KOPT-K1 (cell line): ENCODE measurements around the gene CAPN8.

Source experiments
- H3K27ac ChIP-seq: fragments of 200-600 bp; sonication (generic); 2 replicates; pipeline ENCODE4 v1.5.1; 2016; ENCODE audit warnings: antibody characterized with exemption, mild to moderate bottlenecking, low read depth, low read length; ENCODE audit not compliant: poor library complexity, severe bottlenecking
- H3K36me3 ChIP-seq: fragments of 200-600 bp; sonication (generic); 2 replicates; pipeline ENCODE4 v1.5.1; 2017; ENCODE audit warnings: antibody characterized with exemption, mild to moderate bottlenecking, low read length, moderate library complexity; ENCODE audit not compliant: insufficient read depth
- H3K9me3 ChIP-seq: fragments of 200-600 bp; sonication (generic); 2 replicates; pipeline ENCODE4 v1.5.1; 2017; ENCODE audit warnings: antibody characterized with exemption, low read length, mild to moderate bottlenecking; ENCODE audit not compliant: insufficient read depth, poor library complexity, severe bottlenecking

CAPN8 gene

DNA sequence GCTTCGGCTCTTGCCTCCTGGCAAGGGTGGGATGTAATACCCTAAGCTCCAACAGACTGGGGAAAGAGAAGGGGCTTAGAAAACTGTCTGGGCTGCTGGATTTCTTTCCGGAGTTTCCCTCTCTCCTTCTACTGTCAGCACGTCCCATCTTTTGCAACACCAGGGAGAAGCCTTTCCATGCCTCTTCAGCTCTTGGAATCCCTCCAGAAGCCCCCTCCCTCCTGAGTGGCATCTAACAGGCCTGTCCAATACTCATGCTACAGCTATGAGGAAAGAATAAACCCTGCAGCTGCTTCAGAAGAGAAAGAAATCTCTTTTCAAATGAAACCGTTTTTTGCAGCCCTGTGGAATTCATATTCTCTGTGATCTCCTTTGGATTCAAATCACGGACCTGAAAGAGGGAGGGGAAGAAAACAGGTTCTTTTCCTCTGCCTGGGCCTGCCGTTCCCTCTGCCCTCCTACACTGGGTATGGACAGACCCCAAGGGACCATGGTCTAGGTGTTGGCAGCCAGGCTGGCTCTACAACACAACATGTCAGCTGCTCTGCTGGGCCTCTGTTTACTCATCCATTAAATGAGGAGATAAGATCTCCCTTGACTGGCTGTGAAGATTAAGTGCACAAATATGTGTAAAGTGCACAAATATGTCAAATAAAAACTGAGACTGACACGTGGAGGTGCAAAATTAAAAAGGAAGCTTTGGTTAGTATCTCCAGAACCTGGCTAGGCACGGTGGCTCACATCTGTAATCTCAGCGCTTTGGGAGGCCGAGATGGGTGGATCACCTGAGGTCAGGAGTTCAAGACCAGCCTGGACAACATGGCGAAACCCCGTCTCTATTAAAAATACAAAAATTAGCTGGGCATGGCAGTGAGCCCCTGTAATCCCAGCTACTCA, 40.8 kb upstream of the CAPN8 start:
- Histone ChIP-seq H3K9me3 (no peaks in the 10 kb centered on the region), H3K36me3 (no peaks in the 10 kb centered on the region), H3K27ac (no peak overlapping the region)

DNA sequence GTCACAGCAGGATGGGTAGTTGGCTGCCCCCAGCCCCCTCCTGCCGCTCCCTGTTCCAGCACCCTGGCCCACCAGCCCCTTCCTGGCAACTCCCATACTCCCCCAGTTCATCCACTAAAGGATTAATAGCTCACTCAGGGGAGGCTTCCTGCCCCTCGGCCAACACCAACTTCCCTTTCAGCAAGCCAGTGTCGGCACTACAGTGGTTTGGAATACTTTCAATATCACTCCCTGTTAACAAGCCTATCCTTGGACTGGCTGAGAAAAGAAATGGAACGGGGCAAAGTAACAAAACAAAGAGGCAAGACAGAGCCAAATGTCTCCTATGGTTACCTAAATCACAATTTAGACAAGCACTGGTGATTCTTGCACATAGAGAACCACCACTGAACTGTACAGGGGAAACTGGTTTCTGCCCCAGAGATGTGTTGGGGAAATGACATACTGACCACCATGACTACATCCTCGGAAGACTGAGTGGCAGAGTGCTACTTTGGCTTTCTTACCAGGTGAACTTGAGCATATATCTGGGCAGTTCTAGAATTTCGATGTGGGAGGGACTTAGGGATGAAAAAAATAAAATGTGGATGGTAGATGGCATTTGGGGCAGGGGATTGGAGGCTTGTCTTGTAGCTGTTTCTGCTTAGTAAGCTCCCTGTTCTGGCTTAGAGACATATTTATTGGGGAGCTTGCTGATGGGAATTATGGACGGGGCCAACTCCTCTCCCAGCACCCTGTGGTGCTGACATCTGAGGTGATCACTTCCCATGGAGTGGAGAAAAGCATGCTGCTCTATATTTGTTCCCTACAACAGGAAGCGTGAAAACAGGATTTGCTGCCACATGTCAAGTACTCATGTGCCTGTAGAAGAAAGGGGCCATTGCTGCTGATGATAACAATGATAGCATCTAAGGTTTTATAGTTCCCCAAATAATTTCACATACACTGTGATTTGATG, 39.7 kb upstream of the CAPN8 start:
- Histone ChIP-seq H3K9me3 (no peaks in the 10 kb centered on the region), H3K27ac (no peak overlapping the region), H3K36me3 (no peaks in the 10 kb centered on the region)

- H3K36me3 ChIP-seq: no peaks in the 10 kb centered on the region
- no peak overlapping the region for H3K27ac ChIP-seq
- H3K9me3 ChIP-seq: no peaks in the 10 kb centered on the region
These were observed 38.1 kb upstream of the CAPN8 start for GRCh38 chr1:223703668-223704013.

GRCh38 chr1:223702735-223703667, 37.5 kb upstream of the CAPN8 start:
- Histone ChIP-seq H3K9me3 (no peaks in the 10 kb centered on the region), H3K36me3 (no peaks in the 10 kb centered on the region), H3K27ac (no peak overlapping the region)

- Histone ChIP-seq H3K9me3 (no peaks in the 10 kb centered on the region), H3K36me3 (no peaks in the 10 kb centered on the region), H3K27ac (no peak overlapping the region)
These were observed 35.6 kb upstream of the CAPN8 start for GRCh38 chr1:223700942-223701637.

- Histone ChIP-seq H3K9me3 (no peaks in the 10 kb centered on the region), H3K36me3 (no peaks in the 10 kb centered on the region), H3K27ac (no peak overlapping the region)
These were observed 35.0 kb upstream of the CAPN8 start for GRCh38 chr1:223700388-223700918.

DNA sequence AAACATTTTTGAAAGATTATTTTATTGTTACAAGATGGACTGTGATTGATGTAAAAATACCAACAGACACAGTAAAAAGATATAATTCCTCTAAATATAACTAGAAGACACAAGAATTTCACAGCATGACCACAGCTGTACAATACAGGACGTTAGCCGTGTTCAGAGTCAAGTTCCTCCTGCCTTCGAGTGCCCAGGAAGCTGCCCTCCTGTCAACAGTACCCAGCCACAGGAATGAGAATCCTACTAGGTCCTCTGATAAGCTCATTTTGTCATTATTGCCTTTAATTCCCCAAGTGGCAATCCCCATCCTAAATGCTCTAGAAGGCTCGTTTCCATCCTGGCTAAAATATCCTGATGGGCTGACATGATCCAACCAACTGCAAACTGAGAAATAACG, 30.4 kb upstream of the CAPN8 start:
- no peak overlapping the region for H3K27ac ChIP-seq

GRCh38 chr1:223695014-223695548, 29.6 kb upstream of the CAPN8 start:
- no peaks in the 10 kb centered on the region for H3K9me3 ChIP-seq
- H3K27ac ChIP-seq: no peak overlapping the region
- no peaks in the 10 kb centered on the region for H3K36me3 ChIP-seq

More for the DNA sequence above, 30.4 kb upstream of the CAPN8 start:
- H3K36me3 ChIP-seq: no peaks in the 10 kb centered on the region
- no peaks in the 10 kb centered on the region for H3K9me3 ChIP-seq

DNA sequence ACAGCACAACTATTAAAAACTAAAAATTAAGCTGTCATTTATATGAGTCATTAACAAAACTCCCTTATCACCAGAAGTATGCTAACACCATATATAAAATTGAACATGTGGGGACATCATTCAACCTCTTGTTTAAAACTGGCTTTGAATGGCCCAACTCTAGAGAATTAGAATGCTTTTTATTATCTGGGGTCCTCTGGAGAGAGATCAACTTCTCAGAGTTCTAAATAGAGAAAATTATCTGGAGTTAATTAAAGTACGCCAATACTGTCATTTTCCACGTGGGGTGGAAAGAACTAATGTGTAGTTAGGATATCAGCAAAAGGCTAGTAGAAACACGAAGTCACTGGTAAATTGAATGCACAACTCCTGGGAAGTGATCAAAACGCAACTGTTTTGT, 25.6 kb upstream of the CAPN8 start:
- Histone ChIP-seq H3K9me3 (no peaks in the 10 kb centered on the region), H3K36me3 (no peaks in the 10 kb centered on the region), H3K27ac (no peak overlapping the region)

GRCh38 chr1:223684488-223684792, 18.9 kb upstream of the CAPN8 start:
- Histone ChIP-seq H3K27ac (no peak overlapping the region), H3K36me3 (no peaks in the 10 kb centered on the region), H3K9me3 (no peaks in the 10 kb centered on the region)

DNA sequence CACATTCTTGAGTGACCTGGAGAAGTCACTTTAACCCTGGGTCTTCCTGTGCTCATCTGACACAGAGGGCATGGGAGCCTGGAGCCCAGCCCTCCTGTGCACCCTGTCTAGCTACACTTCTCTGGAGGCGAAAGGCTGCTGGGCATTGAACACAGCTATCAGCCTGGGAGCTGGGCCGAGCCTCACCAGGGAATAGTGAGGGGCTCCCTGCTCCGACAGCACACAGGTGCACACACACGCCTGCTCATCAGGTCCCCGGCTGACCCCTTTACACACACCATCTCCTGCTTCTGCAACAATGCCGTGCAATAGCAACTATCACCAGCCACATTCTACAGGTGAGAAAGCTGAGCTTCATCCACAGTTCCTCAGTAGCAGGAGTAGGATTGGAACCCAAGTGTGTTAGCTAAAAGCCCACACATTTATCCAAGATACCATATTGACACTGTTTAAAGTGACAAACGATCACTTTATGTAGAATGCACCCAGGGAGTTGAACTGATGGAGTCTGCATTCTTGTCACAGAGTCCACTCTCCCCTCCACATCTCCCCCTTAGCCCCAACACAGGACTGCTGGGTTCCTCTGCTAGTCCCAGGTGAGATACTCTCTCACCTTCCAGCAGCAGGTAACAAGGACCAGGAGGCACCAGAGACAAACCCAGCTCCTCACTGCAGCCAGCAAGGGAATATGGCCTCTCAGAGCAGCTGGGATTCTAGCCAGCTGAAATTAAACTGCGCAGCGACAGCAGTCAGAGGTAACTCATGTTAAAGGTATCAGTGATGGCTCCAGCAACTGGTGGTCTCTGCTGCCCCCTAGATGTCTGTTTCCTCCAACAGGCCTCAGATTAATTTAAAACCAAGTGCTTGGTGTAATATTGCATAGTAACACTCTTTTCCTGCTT, 18.3 kb upstream of the CAPN8 start:
- Histone ChIP-seq H3K9me3 (no peaks in the 10 kb centered on the region), H3K36me3 (no peaks in the 10 kb centered on the region), H3K27ac (no peak overlapping the region)

- Histone ChIP-seq H3K9me3 (no peaks in the 10 kb centered on the region), H3K36me3 (no peaks in the 10 kb centered on the region), H3K27ac (no peak overlapping the region)
These were observed 17.0 kb upstream of the CAPN8 start for GRCh38 chr1:223682502-223682901.

DNA sequence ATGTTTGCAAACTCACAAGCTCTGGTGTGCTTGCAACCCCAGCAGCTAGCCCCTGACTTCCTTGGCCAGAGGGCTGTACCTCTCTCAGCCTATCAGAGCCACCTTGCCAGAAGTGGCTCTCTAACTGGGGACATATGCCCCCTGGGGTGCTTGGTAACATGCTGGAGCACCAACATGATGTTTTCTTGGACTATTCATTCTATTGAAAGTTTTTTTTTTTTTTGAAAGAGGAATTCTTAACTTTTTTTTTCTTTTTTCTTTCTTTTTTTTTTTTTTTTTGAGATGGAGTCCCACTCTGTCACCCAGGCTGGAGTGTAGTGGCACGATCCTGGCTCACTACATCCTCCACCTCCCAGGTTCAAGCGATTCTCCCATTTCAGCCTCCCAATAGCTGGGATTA, 14.7 kb upstream of the CAPN8 start:
- Histone ChIP-seq H3K27ac (no peak overlapping the region), H3K9me3 (peaks cover 5% of the 10 kb centered on the region)

More for the DNA sequence above, 14.7 kb upstream of the CAPN8 start:
- no peaks in the 10 kb centered on the region for H3K36me3 ChIP-seq
